HCT116 (cell line): ENCODE results near the gene LAMA1. TPM values are rescaled to one million over a fixed set of nuclear protein-coding genes. Genes with fewer than 3 reads are reported as not detected.

Source experiments
- ATAC-seq: fragments of 200-7000 bp; cut with Tn5 transposase; 2 replicates; pipeline ENCODE4 v1.9.1; 2020; ENCODE audit warnings: mild to moderate bottlenecking, moderate library complexity
- BruUV-seq: library from RNA; stranded (reverse); fragments of 400-500 nt; replicated peaks from 2 replicates; lab custom pipeline; 2021; lab: Mats Ljungman, UMichigan
- CTCF ChIA-PET: fragments of 300-600 bp; sonication (Branson Sonifier 250); formaldehyde crosslinking; loops from one replicate; lab custom pipeline; 2021; ENCODE audit warnings: antibody characterized with exemption; lab: Charles Lee
- POLR2A ChIA-PET: fragments of 300-600, 350-600 bp; sonication (Branson Sonifier 250); formaldehyde crosslinking; loops from one replicate; lab custom pipeline; 2021; ENCODE audit warnings: antibody characterized with exemption; lab: Charles Lee
- RAD21 ChIA-PET, 2 experiments: fragments of 300-600 bp; sonication (Branson Sonifier 250); formaldehyde crosslinking; loops; one replicate each; lab custom pipeline; 2023; ENCODE audit warnings: low total read pairs in 2 of 2; ENCODE audit not compliant: uncharacterized antibody in 2 of 2, unreplicated experiment in 2 of 2, low non-redundant PET in 1 of 2; lab: Charles Lee
- DNase-seq: peaks from one replicate; pipeline ENCODE4 v3.0.0-alpha.2; 2010; ENCODE audit warnings: low read depth, low spot score
- H2AFZ ChIP-seq: fragments of 200-600 bp; shearing (Covaris generic), sonication (generic); 2 replicates; pipeline ENCODE4 v1.6.1; 2017; ENCODE audit warnings: low read depth, mixed run types, mixed read lengths, antibody characterized with exemption, low read length; ENCODE audit not compliant: poor library complexity, severe bottlenecking
- H3K27ac ChIP-seq: 2 replicates; pipeline ENCODE4 v1.5.1; 2012; ENCODE audit warnings: low read depth, low read length
- H3K27me3 ChIP-seq: fragments of 200-600 bp; sonication (generic); 2 replicates; pipeline ENCODE4 v1.6.1; 2016; ENCODE audit warnings: mixed run types, low read length, mixed read lengths; ENCODE audit not compliant: insufficient read depth
- H3K36me3 ChIP-seq, 2 experiments: fragments of 200-500 bp in 1 of 2; fragments of 200-600 bp in 1 of 2; sonication (Bioruptor generic) in 1 of 2; sonication (generic) in 1 of 2; 2 replicates each; pipeline versions ENCODE4 v1.5.1 to v1.6.1; 2014 to 2016; ENCODE audit warnings: low read length in 2 of 2, inconsistent platforms in 1 of 2, mixed read lengths in 1 of 2, mixed run types in 1 of 2; ENCODE audit not compliant: insufficient read depth in 2 of 2, control insufficient read depth in 1 of 2
- H3K4me1 ChIP-seq, 2 experiments: fragments of 200-600 bp in 1 of 2; sonication (generic) in 1 of 2; 2 replicates each; pipeline versions ENCODE4 v1.5.1 to v1.6.1; 2012 to 2017; ENCODE audit warnings: low read length in 2 of 2, inconsistent platforms in 1 of 2, mild to moderate bottlenecking in 1 of 2, mixed read lengths in 1 of 2, mixed run types in 1 of 2, moderate library complexity in 1 of 2; ENCODE audit not compliant: insufficient read depth in 2 of 2, control insufficient read depth in 1 of 2
- H3K4me2 ChIP-seq: fragments of 200-600 bp; sonication (generic); 2 replicates; pipeline ENCODE4 v1.6.1; 2017; ENCODE audit warnings: mixed run types, low read length, mixed read lengths
- H3K4me3 ChIP-seq, 2 experiments: fragments of 200-600 bp in 1 of 2; sonication (generic) in 1 of 2; replicated peaks in 1 of 2; 2 replicates each; pipeline ENCODE4 v1.5.1; 2011 to 2016; ENCODE audit warnings: low read length in 2 of 2, control low read depth in 1 of 2, low read depth in 1 of 2, mild to moderate bottlenecking in 1 of 2, mixed read lengths in 1 of 2, mixed run types in 1 of 2
- H3K79me2 ChIP-seq: fragments of 200-600 bp; sonication (generic); 2 replicates; pipeline ENCODE4 v1.6.1; 2017; ENCODE audit warnings: mild to moderate bottlenecking, mixed run types, low read length, moderate library complexity, mixed read lengths; ENCODE audit not compliant: insufficient read depth
- H3K9ac ChIP-seq: fragments of 200-600 bp; sonication (generic); 2 replicates; pipeline ENCODE4 v1.6.1; 2016; ENCODE audit warnings: low read length, mixed read lengths
- H3K9me2 ChIP-seq: fragments of 200-600 bp; sonication (generic), shearing (Covaris generic); 2 replicates; pipeline ENCODE4 v1.6.1; 2017; ENCODE audit warnings: mixed run types, mild to moderate bottlenecking, moderate library complexity; ENCODE audit not compliant: insufficient read depth
- H3K9me3 ChIP-seq, 2 experiments: fragments of 200-500 bp in 1 of 2; fragments of 200-600 bp in 1 of 2; sonication (Bioruptor generic) in 1 of 2; sonication (generic) in 1 of 2; 2 replicates each; pipeline ENCODE4 v1.6.1; 2014 to 2017; ENCODE audit warnings: low read length in 2 of 2, mixed read lengths in 2 of 2, inconsistent platforms in 1 of 2, low read depth in 1 of 2, mild to moderate bottlenecking in 1 of 2, mixed run types in 1 of 2, moderate library complexity in 1 of 2; ENCODE audit not compliant: control insufficient read depth in 1 of 2, insufficient read depth in 1 of 2
- H4K20me1 ChIP-seq: fragments of 200-600 bp; sonication (generic), shearing (Covaris generic); 2 replicates; pipeline ENCODE4 v1.6.1; 2017; ENCODE audit warnings: mixed run types, mild to moderate bottlenecking, moderate library complexity; ENCODE audit not compliant: insufficient read depth
- ATF3 ChIP-seq: IDR thresholded peaks from 2 replicates; pipeline ENCODE4 v1.6.1; 2012
- CBX3 ChIP-seq: IDR thresholded peaks from 2 replicates; pipeline ENCODE4 v1.6.1; 2012; ENCODE audit warnings: low read depth
- CTCF ChIP-seq, 3 experiments: fragments of 200-600 bp in 1 of 3; sonication (generic) in 1 of 3; IDR thresholded peaks in 2 of 3; conservative IDR thresholded peaks in 1 of 3; 2 replicates each; pipeline ENCODE4 v1.5.1; 2012 to 2017; ENCODE audit warnings: low read depth in 2 of 3, low read length in 2 of 3, antibody characterized with exemption in 1 of 3, borderline replicate concordance in 1 of 3, control low read depth in 1 of 3, mild to moderate bottlenecking in 1 of 3, mixed read lengths in 1 of 3, mixed run types in 1 of 3, moderate library complexity in 1 of 3; ENCODE audit not compliant: insufficient read depth in 1 of 3
- EGR1 ChIP-seq: IDR thresholded peaks from 2 replicates; pipeline ENCODE4 v1.6.1; 2012; ENCODE audit warnings: low read depth
- ELF1 ChIP-seq: IDR thresholded peaks from 2 replicates; pipeline ENCODE4 v1.6.1; 2012; ENCODE audit warnings: low read depth, borderline replicate concordance
- POLR2A ChIP-seq: IDR thresholded peaks from 2 replicates; pipeline ENCODE4 v1.7.0; 2011; ENCODE audit warnings: borderline replicate concordance; ENCODE audit not compliant: insufficient read depth, insufficient read length; ENCODE audit errors: extremely low read depth
- RAD21 ChIP-seq: IDR thresholded peaks from 2 replicates; pipeline ENCODE4 v1.6.1; 2012; ENCODE audit warnings: low read depth, mild to moderate bottlenecking
- SIN3A ChIP-seq: IDR thresholded peaks from 2 replicates; pipeline ENCODE4 v1.6.1; 2012; ENCODE audit warnings: low read depth
- SP1 ChIP-seq: IDR thresholded peaks from 2 replicates; pipeline ENCODE4 v1.6.1; 2012; ENCODE audit warnings: low read depth
- SRF ChIP-seq: IDR thresholded peaks from 2 replicates; pipeline ENCODE4 v1.6.1; 2012; ENCODE audit warnings: low read depth
- TCF7L2 ChIP-seq: IDR thresholded peaks from 2 replicates; pipeline ENCODE4 v1.7.0; 2011; ENCODE audit warnings: borderline replicate concordance, inconsistent platforms; ENCODE audit not compliant: insufficient read depth, insufficient read length; ENCODE audit errors: extremely low read depth
- ZBTB33 ChIP-seq: IDR thresholded peaks from 2 replicates; pipeline ENCODE4 v1.6.1; 2011; ENCODE audit warnings: mild to moderate bottlenecking, low read length, moderate library complexity; ENCODE audit not compliant: insufficient replicate concordance; ENCODE audit errors: extremely low read depth
- intact Hi-C: fragments of 100-400 bp; cut with micrococcal nuclease; formaldehyde crosslinking; loops from 2 replicates; pipeline ENCODE4 v1.10.0; 2022
- total RNA-seq: library from RNA; stranded (reverse); gene quantifications from one replicate; pipeline ENCODE4 v1.2.1, GENCODE V29; 2021; ENCODE audit not compliant: unreplicated experiment

LAMA1 gene
- total RNA-seq, 1 experiment from 2014 or later, result 0.05 TPM

- TF ChIP-seq CBX3 (no peak), SRF (no peak), TCF7L2 (no peak), RAD21 (no peak), POLR2A (no peak)
Measured at GRCh38 chr18:6961331-6961730, 156.3 kb downstream of the LAMA1 start (continued).

GRCh38 chr18:6960656-6961055 lies 156.9 kb downstream of the LAMA1 start:
- H3K9ac ChIP-seq, result no peak overlapping the region
- no peak overlapping the region for H2AFZ ChIP-seq
- ATAC-seq (no peak), DNase-seq (no peak)
- ChIA-PET CTCF (no interaction called here), RAD21 (no interaction called here), POLR2A (no interaction called here)
- no peaks in the 10 kb centered on the region for H3K36me3 ChIP-seq
- no peaks in the 10 kb centered on the region for H4K20me1 ChIP-seq
- TF ChIP-seq EGR1 (no peak), TCF7L2 (no peak), ZBTB33 (no peak), ATF3 (no peak), SP1 (no peak), CTCF (IDR thresholded peaks at IDR 0.05 in 2 of 3, conservative IDR thresholded peaks at IDR 0.05 in 1 of 3; ENCODE audit: borderline replicate concordance in 1 of 3, insufficient read depth in 1 of 3, low read depth in 2 of 3, low read length in 2 of 3) (no peak), ELF1 (no peak), SIN3A (no peak)
- no peaks in the 10 kb centered on the region for H3K27me3 ChIP-seq
- H3K27ac ChIP-seq, result no peak overlapping the region
- no peaks in the 10 kb centered on the region for H3K4me1 ChIP-seq
- no TSS peak for BruUV-seq
- no peak overlapping the region for H3K4me2 ChIP-seq
- peaks cover 0 to 23% of the 10 kb centered on the region in 2 experiments; a peak in 1 of 4 replicates for H3K9me3 ChIP-seq
- no peak overlapping the region for H3K4me3 ChIP-seq
- H3K79me2 ChIP-seq, result no peaks in the 10 kb centered on the region
- intact Hi-C loops, result no loop called here
- no peaks in the 10 kb centered on the region for H3K9me2 ChIP-seq
